VCaP (cell line): ENCODE data around the gene NCOA5.

Experiments
- H3K27ac ChIP-seq: fragments of 450-650 bp; 2 replicates; pipeline ENCODE4 v1.5.1; 2017
- TF ChIP-seq, protein P1 (sequence below): fragments of 450-650 bp; conservative IDR thresholded peaks from 2 replicates; pipeline ENCODE4 v1.5.1; 2017; ENCODE audit warnings: mild to moderate bottlenecking, moderate library complexity

NCOA5 gene

DNA sequence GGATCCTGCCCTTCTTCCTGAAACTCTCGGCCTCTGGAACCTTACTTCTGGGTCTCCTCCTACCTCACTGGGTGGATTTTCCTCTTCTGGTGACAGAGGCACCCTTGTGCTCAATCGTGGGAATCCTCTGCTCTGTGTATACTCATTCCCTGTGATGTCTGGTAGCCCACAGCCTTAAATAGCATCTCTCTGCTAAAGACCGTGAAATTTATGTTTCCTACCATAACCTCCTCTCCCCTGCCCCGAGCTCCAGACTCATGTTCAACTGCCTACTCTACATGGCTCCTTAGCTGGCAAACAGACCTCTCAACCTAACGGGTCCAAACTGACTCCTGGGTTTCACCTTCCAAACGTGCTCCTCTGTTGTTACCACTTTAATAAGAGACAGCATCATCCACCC lies 71.2 kb downstream of the NCOA5 start:
- no peak overlapping the region for H3K27ac ChIP-seq
- TF ChIP-seq, protein P1, sequence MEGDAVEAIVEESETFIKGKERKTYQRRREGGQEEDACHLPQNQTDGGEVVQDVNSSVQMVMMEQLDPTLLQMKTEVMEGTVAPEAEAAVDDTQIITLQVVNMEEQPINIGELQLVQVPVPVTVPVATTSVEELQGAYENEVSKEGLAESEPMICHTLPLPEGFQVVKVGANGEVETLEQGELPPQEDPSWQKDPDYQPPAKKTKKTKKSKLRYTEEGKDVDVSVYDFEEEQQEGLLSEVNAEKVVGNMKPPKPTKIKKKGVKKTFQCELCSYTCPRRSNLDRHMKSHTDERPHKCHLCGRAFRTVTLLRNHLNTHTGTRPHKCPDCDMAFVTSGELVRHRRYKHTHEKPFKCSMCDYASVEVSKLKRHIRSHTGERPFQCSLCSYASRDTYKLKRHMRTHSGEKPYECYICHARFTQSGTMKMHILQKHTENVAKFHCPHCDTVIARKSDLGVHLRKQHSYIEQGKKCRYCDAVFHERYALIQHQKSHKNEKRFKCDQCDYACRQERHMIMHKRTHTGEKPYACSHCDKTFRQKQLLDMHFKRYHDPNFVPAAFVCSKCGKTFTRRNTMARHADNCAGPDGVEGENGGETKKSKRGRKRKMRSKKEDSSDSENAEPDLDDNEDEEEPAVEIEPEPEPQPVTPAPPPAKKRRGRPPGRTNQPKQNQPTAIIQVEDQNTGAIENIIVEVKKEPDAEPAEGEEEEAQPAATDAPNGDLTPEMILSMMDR = no peak

DNA sequence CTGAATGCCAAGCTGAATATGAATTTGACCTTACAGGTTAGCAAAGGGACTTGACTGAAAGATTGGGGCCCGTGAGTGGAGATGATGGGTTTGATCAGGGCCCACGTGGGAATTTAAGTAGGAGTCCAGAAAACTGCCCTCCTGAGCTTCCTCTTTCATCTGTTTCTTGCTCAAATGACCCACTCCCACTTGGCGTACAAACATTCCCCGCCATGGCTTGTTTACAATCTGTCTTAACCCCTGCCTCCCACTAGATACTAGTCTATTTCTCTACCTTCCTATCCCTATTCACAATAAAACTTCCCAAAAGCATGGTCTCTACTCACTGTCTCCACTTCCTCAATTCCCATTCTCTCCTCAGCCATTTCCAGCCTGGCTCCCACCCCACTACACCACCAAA lies 71.7 kb downstream of the NCOA5 start:
- TF ChIP-seq, protein P1 = no peak
- no peak overlapping the region for H3K27ac ChIP-seq

DNA sequence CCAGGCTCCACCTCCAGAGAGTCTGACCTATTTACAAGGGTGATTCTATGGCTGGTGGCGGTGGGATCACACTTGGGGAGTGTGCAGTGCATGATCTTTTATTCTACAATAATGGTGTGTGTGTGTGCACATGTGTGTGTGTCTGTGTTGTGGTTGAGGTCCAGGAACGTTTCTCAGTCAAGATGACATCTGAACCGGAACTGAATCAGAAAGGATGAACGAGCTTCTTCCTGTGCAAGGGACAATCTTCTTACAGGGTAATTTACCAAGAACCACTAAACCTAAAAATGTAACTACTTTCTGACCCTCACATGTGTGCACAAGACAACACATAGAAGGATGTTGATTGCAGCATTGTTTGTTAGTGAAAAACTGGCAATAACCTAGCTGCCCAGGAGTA lies 72.5 kb downstream of the NCOA5 start:
- no peak overlapping the region for H3K27ac ChIP-seq
- TF ChIP-seq, protein P1 = no peak

DNA sequence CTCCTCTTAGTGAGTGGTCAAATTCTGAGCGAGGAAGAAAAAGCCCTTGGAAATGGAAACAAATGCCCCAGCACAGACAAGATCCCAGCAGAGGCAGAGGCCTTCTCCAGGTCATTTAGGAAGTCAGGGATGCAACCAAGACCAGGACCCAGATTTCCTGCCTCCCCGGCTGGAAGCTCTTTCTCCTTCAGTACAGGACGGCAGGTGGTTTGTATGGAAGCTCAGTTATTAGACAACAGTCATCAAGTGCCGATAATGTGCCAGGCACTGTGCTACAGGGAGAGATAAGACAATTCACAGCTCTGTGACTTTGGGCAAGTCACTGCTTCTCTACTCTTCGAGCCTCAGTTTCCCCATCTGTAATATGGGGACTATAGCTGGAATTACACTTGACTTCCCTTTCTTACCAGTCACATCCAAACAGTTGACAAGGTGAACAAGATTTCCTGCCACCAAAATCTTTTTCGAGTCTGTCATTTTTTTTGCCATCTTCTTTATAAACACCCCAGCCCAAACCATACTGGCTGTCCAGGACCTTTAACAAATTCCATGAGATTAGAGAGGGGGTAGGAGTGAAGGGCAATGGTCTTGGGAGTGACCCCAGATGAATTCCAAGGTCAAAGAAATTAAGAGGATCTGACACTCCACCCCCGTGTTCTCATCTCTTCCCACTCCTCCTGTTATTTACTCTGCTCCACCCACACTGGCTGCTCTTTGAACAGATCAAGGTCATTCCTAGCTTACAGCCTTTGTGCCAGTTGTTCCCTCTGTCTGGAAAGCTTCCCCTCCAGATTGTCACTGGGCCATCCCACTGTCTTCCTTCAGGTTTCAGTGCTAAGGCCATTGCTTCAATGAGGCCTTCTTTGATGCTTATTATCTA lies 75.0 kb downstream of the NCOA5 start:
- H3K27ac ChIP-seq = no peak overlapping the region
- TF ChIP-seq, protein P1 = no peak

DNA sequence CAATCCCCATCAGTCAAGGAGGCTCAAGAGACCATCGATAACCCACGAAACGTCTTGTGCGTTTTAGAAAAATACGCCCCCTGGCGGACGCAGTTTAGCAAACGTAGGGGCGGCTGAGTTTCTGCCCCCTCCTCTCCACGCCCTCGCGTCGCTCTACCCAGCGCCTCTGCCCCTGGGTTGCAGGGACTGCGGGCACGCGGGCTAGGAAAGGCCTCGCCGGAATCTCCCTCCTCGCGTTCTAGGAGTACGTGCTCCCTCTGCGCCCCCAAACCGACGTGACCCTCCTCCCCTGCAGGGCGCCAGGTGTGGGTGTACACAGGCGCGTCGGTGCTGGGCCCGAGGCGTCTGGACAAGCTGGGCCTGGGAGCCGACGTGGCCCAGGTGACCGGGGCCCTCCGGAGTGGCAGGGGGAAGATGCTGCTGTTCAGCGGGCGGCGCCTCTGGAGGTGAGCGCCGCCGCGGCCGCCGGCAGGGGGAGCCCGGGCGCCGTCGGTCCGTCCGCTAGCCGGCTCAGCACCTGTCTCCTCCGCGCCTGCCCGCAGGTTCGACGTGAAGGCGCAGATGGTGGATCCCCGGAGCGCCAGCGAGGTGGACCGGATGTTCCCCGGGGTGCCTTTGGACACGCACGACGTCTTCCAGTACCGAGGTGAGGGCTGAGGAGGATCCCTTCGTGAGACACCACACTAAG lies 75.8 kb downstream of the NCOA5 start:
- TF ChIP-seq, protein P1 = peak; percentile 96
- H3K27ac ChIP-seq = no peak overlapping the region

DNA sequence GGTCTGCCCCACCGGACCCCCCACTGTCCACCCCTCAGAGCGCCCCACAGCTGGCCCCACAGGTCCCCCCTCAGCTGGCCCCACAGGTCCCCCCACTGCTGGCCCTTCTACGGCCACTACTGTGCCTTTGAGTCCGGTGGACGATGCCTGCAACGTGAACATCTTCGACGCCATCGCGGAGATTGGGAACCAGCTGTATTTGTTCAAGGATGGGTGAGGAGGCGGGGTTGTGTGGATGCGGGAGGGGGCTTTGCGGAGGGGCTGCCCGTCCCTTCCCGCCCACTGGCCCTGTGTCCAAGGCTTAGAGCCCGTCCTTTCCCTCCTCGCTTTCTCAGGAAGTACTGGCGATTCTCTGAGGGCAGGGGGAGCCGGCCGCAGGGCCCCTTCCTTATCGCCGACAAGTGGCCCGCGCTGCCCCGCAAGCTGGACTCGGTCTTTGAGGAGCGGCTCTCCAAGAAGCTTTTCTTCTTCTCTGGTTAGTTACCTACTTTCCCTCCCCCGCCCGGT lies 76.4 kb downstream of the NCOA5 start:
- TF ChIP-seq, protein P1 = no peak
- no peak overlapping the region for H3K27ac ChIP-seq

DNA sequence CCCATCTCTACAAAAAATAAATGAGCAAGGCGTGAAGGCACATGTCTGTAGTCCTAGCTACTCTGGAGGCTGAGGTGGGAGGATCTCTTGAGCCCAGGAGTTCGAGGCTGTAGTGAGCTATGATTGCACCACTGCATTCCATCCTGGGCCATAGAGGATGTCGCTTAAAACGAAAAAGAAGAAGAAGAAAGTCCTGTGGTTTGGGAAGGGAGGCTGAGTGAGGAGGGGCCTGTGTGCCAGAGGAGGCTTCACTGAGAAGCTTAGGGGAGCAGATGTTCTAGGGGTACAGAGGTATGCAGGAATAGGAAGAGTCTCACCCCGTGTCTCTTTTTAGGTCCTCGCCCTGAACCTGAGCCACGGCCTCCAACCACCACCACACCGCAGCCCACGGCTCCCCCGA lies 76.8 kb downstream of the NCOA5 start:
- TF ChIP-seq, protein P1 = no peak
- no peak overlapping the region for H3K27ac ChIP-seq
